K562 (cell line): Measurements from ENCODE around the gene COL7A1. TPM values are rescaled to one million over a fixed set of nuclear protein-coding genes. Genes with fewer than 3 reads are reported as not detected.

Experiments used
- CHCHD3 ChIP-seq: fragments of 250-450 bp; sonication (Bioruptor Pico); IDR thresholded peaks from 2 replicates; pipeline ENCODE4 v2.1.2; 2022; ENCODE audit warnings: mild to moderate bottlenecking
- DLX4 ChIP-seq: fragments of 250-450 bp; sonication (Bioruptor Pico); IDR thresholded peaks from 2 replicates; pipeline ENCODE4 v1.6.1; 2021; ENCODE audit warnings: mild to moderate bottlenecking
- FOXJ3 ChIP-seq: sonication (generic); formaldehyde crosslinking; IDR thresholded peaks from 2 replicates; pipeline ENCODE4 v1.4.0; 2020; ENCODE audit warnings: mild to moderate bottlenecking, missing genetic modification reagents
- HEY1 ChIP-seq: fragments of 250-450 bp; sonication (Bioruptor Pico); IDR thresholded peaks from 2 replicates; pipeline ENCODE4 v1.5.0; 2020; ENCODE audit warnings: mild to moderate bottlenecking, moderate library complexity, borderline replicate concordance
- KAT7 ChIP-seq: sonication (generic); formaldehyde crosslinking; IDR thresholded peaks from 2 replicates; pipeline ENCODE4 v1.8.0; 2022; ENCODE audit warnings: missing genetic modification reagents, mild to moderate bottlenecking, borderline replicate concordance
- MTA2 ChIP-seq: fragments of 450-650 bp; IDR thresholded peaks from 2 replicates; pipeline ENCODE4 v1.6.1; 2016; ENCODE audit warnings: low read depth
- NKRF ChIP-seq: fragments of 450-650 bp; IDR thresholded peaks from 2 replicates; pipeline ENCODE4 v1.6.1; 2016; ENCODE audit warnings: borderline replicate concordance
- NUFIP1 ChIP-seq: fragments of 450-650 bp; IDR thresholded peaks from 2 replicates; pipeline ENCODE4 v1.6.1; 2018; ENCODE audit not compliant: partially characterized antibody
- PML ChIP-seq: IDR thresholded peaks from 2 replicates; pipeline ENCODE4 v1.6.1; 2012; ENCODE audit warnings: low read length, inconsistent platforms
- PPARD ChIP-seq: fragments of 250-450 bp; sonication (Bioruptor Pico); IDR thresholded peaks from 2 replicates; pipeline ENCODE4 v1.8.0; 2022; ENCODE audit warnings: inconsistent platforms, mild to moderate bottlenecking, moderate library complexity
- RCOR1 ChIP-seq, 2 experiments: IDR thresholded peaks; 2 replicates each; pipeline ENCODE4 v1.6.1; 2012; ENCODE audit warnings: low read depth in 2 of 2, low read length in 2 of 2, borderline replicate concordance in 1 of 2, improper control_type of control experiment in 1 of 2
- RFX7 ChIP-seq: fragments of 250-450 bp; sonication (Bioruptor Pico); IDR thresholded peaks from 2 replicates; pipeline ENCODE4 v1.5.1; 2021; ENCODE audit warnings: mild to moderate bottlenecking
- SMAD1 ChIP-seq: fragments of 150-350 bp; IDR thresholded peaks from 2 replicates; pipeline ENCODE4 v1.6.1; 2014; ENCODE audit warnings: low read length, low read depth; ENCODE audit not compliant: partially characterized antibody
- SMAD2 ChIP-seq: fragments of 150-350 bp; IDR thresholded peaks from 2 replicates; pipeline ENCODE4 v1.6.1; 2014; ENCODE audit warnings: low read depth, mild to moderate bottlenecking, low read length
- SNAPC5 ChIP-seq: fragments of 250-450 bp; sonication (Bioruptor Pico); IDR thresholded peaks from 2 replicates; pipeline ENCODE4 v1.8.0; 2021; ENCODE audit warnings: moderate library complexity, mild to moderate bottlenecking, inconsistent platforms
- U2AF1 ChIP-seq: fragments of 200-400 bp; formaldehyde crosslinking; optimal IDR thresholded peaks from 2 replicates; pipeline ENCODE3; 2017; ENCODE audit warnings: mild to moderate bottlenecking, low read depth, low read length, moderate library complexity
- ZNF134 ChIP-seq: fragments of 250-450 bp; sonication (Bioruptor Pico); conservative IDR thresholded peaks from 2 replicates; pipeline ENCODE4 v1.4.0; 2020
- ZSCAN29 ChIP-seq: fragments of 450-650 bp; IDR thresholded peaks from 2 replicates; pipeline ENCODE4 v1.6.1; 2017
- polyA plus RNA-seq, 8 experiments: library from polyadenylated mRNA; depleted of rRNA in 4 of 8; stranded (reverse) in 5 of 8; unstranded in 3 of 8; fragments of >200 nt; fragmentation: Nextera tagmentation in 2 of 8; fragmentation: Illumina TruSeq in 1 of 8; extraction: Ambion mirVana in 2 of 8; extraction: Trizol in 1 of 8; gene quantifications; 2 replicates each; pipeline versions ENCODE4 v1.2.1 to v1.2.3, GENCODE V29; 2011 to 2014; ENCODE audit warnings: inconsistent platforms in 1 of 8, missing spikeins in 1 of 8
- total RNA-seq, 7 experiments: library from RNA; depleted of rRNA in 6 of 7; stranded (reverse); fragments of >200 nt in 6 of 7; fragmentation: Illumina TruSeq in 2 of 7; extraction: Trizol in 2 of 7; gene quantifications; 2 replicates each; pipeline versions ENCODE4 v1.2.1 to v1.2.3, GENCODE V29; 2011 to 2021; ENCODE audit warnings: low replicate concordance in 1 of 7
- TF ChIP-seq, protein P1 (sequence below): sonication (generic); formaldehyde crosslinking; IDR thresholded peaks from 2 replicates; pipeline ENCODE4 v1.8.0; 2022; ENCODE audit warnings: mild to moderate bottlenecking, missing genetic modification reagents
- TF ChIP-seq, protein P2 (sequence below): fragments of 250-450 bp; sonication (Bioruptor Pico); IDR thresholded peaks from 2 replicates; pipeline ENCODE4 v1.4.0; 2020

Gene COL7A1
- total and polyA plus RNA-seq, 9 of the 15 experiments (the other 6 are each of a cell fraction or from before 2014, with no cell fraction given): 0.09 to 0.66 (median 0.35) TPM; not detected in 3

DNA sequence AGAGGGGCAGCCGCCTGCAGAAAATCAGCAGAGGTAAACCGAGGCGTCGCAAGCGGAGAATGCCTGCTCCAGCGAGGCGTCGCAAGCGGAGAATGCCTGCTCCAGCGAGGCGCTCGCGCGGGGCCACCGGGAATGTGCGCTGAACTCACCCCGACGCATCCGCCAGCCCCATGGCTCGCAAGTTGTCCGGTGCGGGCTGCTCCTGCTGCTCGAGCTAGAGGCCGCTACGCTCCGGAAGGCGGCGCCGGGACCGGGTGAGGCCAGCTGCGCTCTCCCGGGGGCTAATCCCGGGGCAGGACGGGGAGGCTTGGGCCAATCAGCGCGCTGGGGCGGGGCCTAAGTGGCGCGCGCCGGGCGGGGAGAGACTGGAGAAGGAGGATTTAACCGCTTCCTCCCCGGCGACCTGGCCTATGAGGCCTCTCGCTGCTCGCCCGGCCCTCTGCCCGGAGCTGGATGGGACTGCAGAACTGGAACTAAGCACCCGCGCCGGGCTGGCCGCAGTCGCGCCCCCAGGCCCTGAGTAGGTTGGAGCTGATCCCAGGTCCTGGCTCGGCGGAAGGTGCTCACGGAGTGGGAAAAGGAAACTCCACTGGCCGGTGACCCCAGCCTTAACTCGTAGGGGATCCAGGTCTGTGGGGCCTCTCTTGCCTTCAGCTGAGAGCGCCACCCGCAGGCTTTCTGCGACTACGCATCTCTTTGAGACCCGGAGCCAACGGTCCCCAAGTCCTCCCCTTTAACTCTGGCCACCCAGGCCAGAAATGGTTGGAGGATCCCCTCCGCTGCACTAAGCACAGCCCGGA, 40.3 kb upstream of the COL7A1 start, which contains the start of gene SLC26A6 (continued):
- no peak for TF ChIP-seq SNAPC5 (CRISPR knock-in tag)
- no peak for TF ChIP-seq HEY1 (CRISPR knock-in tag)
- TF ChIP-seq MTA2: no peak
- no peak for TF ChIP-seq RFX7 (CRISPR knock-in tag)
- TF ChIP-seq PML: no peak
- no peak for TF ChIP-seq ZNF134 (CRISPR knock-in tag)
- TF ChIP-seq RCOR1 (IDR thresholded peaks at IDR 0.05; ENCODE audit: borderline replicate concordance in 1 of 2, low read depth in 2 of 2, low read length in 2 of 2): peak in 1 of 2 experiments; percentile 32; a peak in 1 of 4 replicates
- TF ChIP-seq ZSCAN29: no peak
- TF ChIP-seq KAT7 (CRISPR knock-in tag): peak; percentile 91; the same call in 1 of the 2 replicates
- TF ChIP-seq CHCHD3 (CRISPR knock-in tag): no peak
- TF ChIP-seq, protein P1, sequence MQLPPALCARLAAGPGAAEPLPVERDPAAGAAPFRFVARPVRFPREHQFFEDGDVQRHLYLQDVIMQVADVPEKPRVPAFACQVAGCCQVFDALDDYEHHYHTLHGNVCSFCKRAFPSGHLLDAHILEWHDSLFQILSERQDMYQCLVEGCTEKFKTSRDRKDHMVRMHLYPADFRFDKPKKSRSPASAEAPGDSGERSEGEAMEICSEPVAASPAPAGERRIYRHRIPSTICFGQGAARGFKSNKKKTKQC (CRISPR knock-in tag): no peak
- TF ChIP-seq PPARD (CRISPR knock-in tag): no peak
- TF ChIP-seq, protein P2, sequence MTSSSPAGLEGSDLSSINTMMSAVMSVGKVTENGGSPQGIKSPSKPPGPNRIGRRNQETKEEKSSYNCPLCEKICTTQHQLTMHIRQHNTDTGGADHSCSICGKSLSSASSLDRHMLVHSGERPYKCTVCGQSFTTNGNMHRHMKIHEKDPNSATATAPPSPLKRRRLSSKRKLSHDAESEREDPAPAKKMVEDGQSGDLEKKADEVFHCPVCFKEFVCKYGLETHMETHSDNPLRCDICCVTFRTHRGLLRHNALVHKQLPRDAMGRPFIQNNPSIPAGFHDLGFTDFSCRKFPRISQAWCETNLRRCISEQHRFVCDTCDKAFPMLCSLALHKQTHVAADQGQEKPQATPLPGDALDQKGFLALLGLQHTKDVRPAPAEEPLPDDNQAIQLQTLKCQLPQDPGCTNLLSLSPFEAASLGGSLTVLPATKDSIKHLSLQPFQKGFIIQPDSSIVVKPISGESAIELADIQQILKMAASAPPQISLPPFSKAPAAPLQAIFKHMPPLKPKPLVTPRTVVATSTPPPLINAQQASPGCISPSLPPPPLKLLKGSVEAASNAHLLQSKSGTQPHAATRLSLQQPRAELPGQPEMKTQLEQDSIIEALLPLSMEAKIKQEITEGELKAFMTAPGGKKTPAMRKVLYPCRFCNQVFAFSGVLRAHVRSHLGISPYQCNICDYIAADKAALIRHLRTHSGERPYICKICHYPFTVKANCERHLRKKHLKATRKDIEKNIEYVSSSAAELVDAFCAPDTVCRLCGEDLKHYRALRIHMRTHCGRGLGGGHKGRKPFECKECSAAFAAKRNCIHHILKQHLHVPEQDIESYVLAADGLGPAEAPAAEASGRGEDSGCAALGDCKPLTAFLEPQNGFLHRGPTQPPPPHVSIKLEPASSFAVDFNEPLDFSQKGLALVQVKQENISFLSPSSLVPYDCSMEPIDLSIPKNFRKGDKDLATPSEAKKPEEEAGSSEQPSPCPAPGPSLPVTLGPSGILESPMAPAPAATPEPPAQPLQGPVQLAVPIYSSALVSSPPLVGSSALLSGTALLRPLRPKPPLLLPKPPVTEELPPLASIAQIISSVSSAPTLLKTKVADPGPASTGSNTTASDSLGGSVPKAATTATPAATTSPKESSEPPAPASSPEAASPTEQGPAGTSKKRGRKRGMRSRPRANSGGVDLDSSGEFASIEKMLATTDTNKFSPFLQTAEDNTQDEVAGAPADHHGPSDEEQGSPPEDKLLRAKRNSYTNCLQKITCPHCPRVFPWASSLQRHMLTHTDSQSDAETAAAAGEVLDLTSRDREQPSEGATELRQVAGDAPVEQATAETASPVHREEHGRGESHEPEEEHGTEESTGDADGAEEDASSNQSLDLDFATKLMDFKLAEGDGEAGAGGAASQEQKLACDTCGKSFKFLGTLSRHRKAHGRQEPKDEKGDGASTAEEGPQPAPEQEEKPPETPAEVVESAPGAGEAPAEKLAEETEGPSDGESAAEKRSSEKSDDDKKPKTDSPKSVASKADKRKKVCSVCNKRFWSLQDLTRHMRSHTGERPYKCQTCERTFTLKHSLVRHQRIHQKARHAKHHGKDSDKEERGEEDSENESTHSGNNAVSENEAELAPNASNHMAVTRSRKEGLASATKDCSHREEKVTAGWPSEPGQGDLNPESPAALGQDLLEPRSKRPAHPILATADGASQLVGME (CRISPR knock-in tag): no peak
- no peak for TF ChIP-seq SMAD2
- no peak for TF ChIP-seq DLX4 (CRISPR knock-in tag)
- no peak for TF ChIP-seq SMAD1
- peak; percentile 71; the same call in 1 of the 2 replicates for TF ChIP-seq NKRF
- TF ChIP-seq FOXJ3: no peak
- TF ChIP-seq NUFIP1: no peak
- TF ChIP-seq U2AF1: peak; percentile 64
